Measurements from ENCODE around the gene TBC1D4.

GRCh38 chr13:75250526-75251178 lies 231.3 kb downstream of the TBC1D4 start:
- TF ChIP-seq, protein P1, sequence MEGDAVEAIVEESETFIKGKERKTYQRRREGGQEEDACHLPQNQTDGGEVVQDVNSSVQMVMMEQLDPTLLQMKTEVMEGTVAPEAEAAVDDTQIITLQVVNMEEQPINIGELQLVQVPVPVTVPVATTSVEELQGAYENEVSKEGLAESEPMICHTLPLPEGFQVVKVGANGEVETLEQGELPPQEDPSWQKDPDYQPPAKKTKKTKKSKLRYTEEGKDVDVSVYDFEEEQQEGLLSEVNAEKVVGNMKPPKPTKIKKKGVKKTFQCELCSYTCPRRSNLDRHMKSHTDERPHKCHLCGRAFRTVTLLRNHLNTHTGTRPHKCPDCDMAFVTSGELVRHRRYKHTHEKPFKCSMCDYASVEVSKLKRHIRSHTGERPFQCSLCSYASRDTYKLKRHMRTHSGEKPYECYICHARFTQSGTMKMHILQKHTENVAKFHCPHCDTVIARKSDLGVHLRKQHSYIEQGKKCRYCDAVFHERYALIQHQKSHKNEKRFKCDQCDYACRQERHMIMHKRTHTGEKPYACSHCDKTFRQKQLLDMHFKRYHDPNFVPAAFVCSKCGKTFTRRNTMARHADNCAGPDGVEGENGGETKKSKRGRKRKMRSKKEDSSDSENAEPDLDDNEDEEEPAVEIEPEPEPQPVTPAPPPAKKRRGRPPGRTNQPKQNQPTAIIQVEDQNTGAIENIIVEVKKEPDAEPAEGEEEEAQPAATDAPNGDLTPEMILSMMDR (IDR thresholded peaks at IDR 0.05 in 4 of 5, conservative IDR thresholded peaks at IDR 0.05 in 1 of 5) = no peak
- TF ChIP-seq POLR2A (IDR thresholded peaks at IDR 0.05) = no peak
